ENCODE measurements around the gene SIGLEC12. TPM values are rescaled to one million over a fixed set of nuclear protein-coding genes. Genes with fewer than 3 reads are reported as not detected.

SIGLEC12 gene
- total and polyA plus RNA-seq, 2 donors (not counting 1 experiment from before 2014, with no cell fraction given): 0.24 TPM; not detected in 1

- DNase-seq (no peak), ATAC-seq (ENCODE audit: low read depth) (no peak)
- ChIA-PET POLR2A (no interaction called here), CTCF (interaction anchor here (0.7 to 2.1 kb wide), 3 partner anchors 9 to 194 kb away, joined by 4 to 12 read pairs (median 6); no protein-coding TSS in a partner anchor)
- H3K27ac Mint-ChIP-seq: no peak overlapping the region
- Histone ChIP-seq H3K4me3 (ENCODE audit: control extremely low read depth in 1 of 5, extremely low read depth in 1 of 5, insufficient read depth in 1 of 5, low read depth in 2 of 5, low read length in 4 of 5) (no peak overlapping the region), H3K9me3 (ENCODE audit: control extremely low read depth in 1 of 3, control insufficient read depth in 2 of 3, insufficient read depth in 1 of 3, low read length in 2 of 3) (peaks cover 0 to 9% (median 0%) of the 10 kb centered on the region in 3 donors), H2AFZ (ENCODE audit: insufficient read depth, low read depth, low read length, poor library complexity, severe bottlenecking) (no peak overlapping the region), H3K4me2 (replicated peaks; ENCODE audit: low read depth, low read length, poor library complexity, severe bottlenecking) (no peak overlapping the region), H4K20me1 (ENCODE audit: control insufficient read depth, insufficient read depth, low read length, poor library complexity, severe bottlenecking) (no peaks in the 10 kb centered on the region), H3K36me3 (replicated peaks in 1 of 2; ENCODE audit: control extremely low read depth in 1 of 2, control insufficient read depth in 1 of 2, extremely low read depth in 1 of 2, insufficient read depth in 2 of 2, low read length in 1 of 2) (no peaks in the 10 kb centered on the region), H3K27ac (ENCODE audit: low read length in 2 of 2) (no peak overlapping the region), H3K27me3 (replicated peaks in 1 of 4; ENCODE audit: control extremely low read depth in 1 of 4, control insufficient read depth in 3 of 4, insufficient read depth in 4 of 4, low read length in 3 of 4) (peaks cover 0 to 24% (median 10%) of the 10 kb centered on the region in 4 experiments), H3K4me1 (ENCODE audit: control insufficient read depth in 2 of 2, insufficient read depth in 2 of 2, low read length in 2 of 2) (peaks cover 0 to 7% of the 10 kb centered on the region in 2 donors), H3K9ac (ENCODE audit: low read length) (no peak overlapping the region), H3K79me2 (ENCODE audit: control insufficient read depth, insufficient read depth, low read length) (no peaks in the 10 kb centered on the region)
- TF ChIP-seq, protein P1, sequence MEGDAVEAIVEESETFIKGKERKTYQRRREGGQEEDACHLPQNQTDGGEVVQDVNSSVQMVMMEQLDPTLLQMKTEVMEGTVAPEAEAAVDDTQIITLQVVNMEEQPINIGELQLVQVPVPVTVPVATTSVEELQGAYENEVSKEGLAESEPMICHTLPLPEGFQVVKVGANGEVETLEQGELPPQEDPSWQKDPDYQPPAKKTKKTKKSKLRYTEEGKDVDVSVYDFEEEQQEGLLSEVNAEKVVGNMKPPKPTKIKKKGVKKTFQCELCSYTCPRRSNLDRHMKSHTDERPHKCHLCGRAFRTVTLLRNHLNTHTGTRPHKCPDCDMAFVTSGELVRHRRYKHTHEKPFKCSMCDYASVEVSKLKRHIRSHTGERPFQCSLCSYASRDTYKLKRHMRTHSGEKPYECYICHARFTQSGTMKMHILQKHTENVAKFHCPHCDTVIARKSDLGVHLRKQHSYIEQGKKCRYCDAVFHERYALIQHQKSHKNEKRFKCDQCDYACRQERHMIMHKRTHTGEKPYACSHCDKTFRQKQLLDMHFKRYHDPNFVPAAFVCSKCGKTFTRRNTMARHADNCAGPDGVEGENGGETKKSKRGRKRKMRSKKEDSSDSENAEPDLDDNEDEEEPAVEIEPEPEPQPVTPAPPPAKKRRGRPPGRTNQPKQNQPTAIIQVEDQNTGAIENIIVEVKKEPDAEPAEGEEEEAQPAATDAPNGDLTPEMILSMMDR (IDR thresholded peaks at IDR 0.05): no peak
- TF ChIP-seq EZH2 (IDR thresholded peaks at IDR 0.05; ENCODE audit: borderline replicate concordance, insufficient read depth, low read depth, low read length, poor library complexity, severe bottlenecking): no peak
- intact Hi-C loops (cut with micrococcal nuclease): no loop called here
- WGBS (ENCODE audit: insufficient coverage): 87% methylated on average over 7 of the region's 10 CpGs
- no peak overlapping the region for H3K4me3 Mint-ChIP-seq
- peaks cover 35% of the 10 kb centered on the region for H3K27me3 Mint-ChIP-seq
- H3K9me3 Mint-ChIP-seq (ENCODE audit: insufficient read depth): no peaks in the 10 kb centered on the region
- H3K4me1 Mint-ChIP-seq: no peaks in the 10 kb centered on the region
Measured at GRCh38 chr19:51462681-51463080, 38.9 kb downstream of the SIGLEC12 start.

GRCh38 chr19:51462276-51462675 is 39.3 kb downstream of the SIGLEC12 start:
- Histone ChIP-seq H3K79me2 (ENCODE audit: control insufficient read depth, insufficient read depth, low read length) (no peaks in the 10 kb centered on the region), H3K9ac (ENCODE audit: low read length) (no peak overlapping the region), H2AFZ (ENCODE audit: insufficient read depth, low read depth, low read length, poor library complexity, severe bottlenecking) (no peak overlapping the region), H3K4me3 (ENCODE audit: control extremely low read depth in 1 of 5, extremely low read depth in 1 of 5, insufficient read depth in 1 of 5, low read depth in 2 of 5, low read length in 4 of 5) (no peak overlapping the region), H4K20me1 (ENCODE audit: control insufficient read depth, insufficient read depth, low read length, poor library complexity, severe bottlenecking) (no peaks in the 10 kb centered on the region), H3K36me3 (replicated peaks in 1 of 2; ENCODE audit: control extremely low read depth in 1 of 2, control insufficient read depth in 1 of 2, extremely low read depth in 1 of 2, insufficient read depth in 2 of 2, low read length in 1 of 2) (no peaks in the 10 kb centered on the region), H3K4me1 (ENCODE audit: control insufficient read depth in 2 of 2, insufficient read depth in 2 of 2, low read length in 2 of 2) (peaks cover 0 to 7% of the 10 kb centered on the region in 2 donors), H3K9me3 (ENCODE audit: control extremely low read depth in 1 of 3, control insufficient read depth in 2 of 3, insufficient read depth in 1 of 3, low read length in 2 of 3) (peaks cover 0 to 9% (median 0%) of the 10 kb centered on the region in 3 donors), H3K27me3 (replicated peaks in 1 of 4; ENCODE audit: control extremely low read depth in 1 of 4, control insufficient read depth in 3 of 4, insufficient read depth in 4 of 4, low read length in 3 of 4) (peaks cover 0 to 28% (median 10%) of the 10 kb centered on the region in 4 experiments), H3K27ac (ENCODE audit: low read length in 2 of 2) (no peak overlapping the region), H3K4me2 (replicated peaks; ENCODE audit: low read depth, low read length, poor library complexity, severe bottlenecking) (no peak overlapping the region)
- intact Hi-C loops (cut with micrococcal nuclease): no loop called here
- ATAC-seq (ENCODE audit: low read depth): no peak
- no peak for DNase-seq
- H3K4me1 Mint-ChIP-seq: no peaks in the 10 kb centered on the region
- 78% methylated on average over 7 of the region's 7 CpGs for WGBS (ENCODE audit: insufficient coverage)
- ChIA-PET CTCF (interaction anchor here (1.1 to 2.1 kb wide), 3 partner anchors 10 to 199 kb away, joined by 3 to 12 read pairs (median 6); no protein-coding TSS in a partner anchor), POLR2A (no interaction called here)
- no peak overlapping the region for H3K27ac Mint-ChIP-seq
- H3K9me3 Mint-ChIP-seq (ENCODE audit: insufficient read depth): no peaks in the 10 kb centered on the region
- H3K4me3 Mint-ChIP-seq: no peak overlapping the region
- TF ChIP-seq, protein P1 (IDR thresholded peaks at IDR 0.05): no peak
- peaks cover 32% of the 10 kb centered on the region for H3K27me3 Mint-ChIP-seq
